Left renal pelvis (tissue), 4 donors: ENCODE data around the gene RGS5. TPM values are rescaled to one million over a fixed set of nuclear protein-coding genes. Genes with fewer than 3 reads are reported as not detected.
A peak's percentile ranks its signal among the peaks of the same experiment; 100 is the strongest.

Experiments
- DNase-seq, 4 donors: peaks; one replicate each; pipeline ENCODE4 v3.0.0-alpha.2; 2013; ENCODE audit warnings: low read depth in 4 of 4, low spot score in 3 of 4
- polyA plus RNA-seq, 4 donors: library from polyadenylated mRNA; unstranded; fragments of 120-200 nt; gene quantifications; one replicate each; pipeline ENCODE4 v1.2.1, GENCODE V29; 2013; ENCODE audit not compliant: insufficient read length in 4 of 4

The RGS5 gene
- polyA plus RNA-seq, 4 donors: 10.3 to 22.9 (median 18.9) TPM

DNA sequence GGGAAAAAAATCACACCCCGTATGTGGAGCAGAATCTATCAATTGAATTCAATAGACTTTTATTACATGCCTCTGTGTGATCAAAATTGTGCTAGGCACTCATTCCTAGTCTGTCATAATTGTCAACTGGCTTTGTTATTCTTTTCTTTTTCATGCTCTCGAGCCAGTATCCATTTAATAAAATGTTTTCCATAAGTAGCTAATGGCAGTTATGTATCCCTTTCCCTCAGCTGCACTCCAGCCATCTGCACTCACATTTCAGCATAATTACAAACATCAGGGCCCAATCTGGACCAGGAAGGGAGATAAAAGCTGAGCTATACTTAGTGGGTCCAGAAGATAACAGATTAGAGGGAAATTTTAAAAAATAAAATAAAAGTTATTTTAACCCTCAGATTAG lies 15.9 kb downstream of the RGS5 start:
- DNase-seq: no peak

DNA sequence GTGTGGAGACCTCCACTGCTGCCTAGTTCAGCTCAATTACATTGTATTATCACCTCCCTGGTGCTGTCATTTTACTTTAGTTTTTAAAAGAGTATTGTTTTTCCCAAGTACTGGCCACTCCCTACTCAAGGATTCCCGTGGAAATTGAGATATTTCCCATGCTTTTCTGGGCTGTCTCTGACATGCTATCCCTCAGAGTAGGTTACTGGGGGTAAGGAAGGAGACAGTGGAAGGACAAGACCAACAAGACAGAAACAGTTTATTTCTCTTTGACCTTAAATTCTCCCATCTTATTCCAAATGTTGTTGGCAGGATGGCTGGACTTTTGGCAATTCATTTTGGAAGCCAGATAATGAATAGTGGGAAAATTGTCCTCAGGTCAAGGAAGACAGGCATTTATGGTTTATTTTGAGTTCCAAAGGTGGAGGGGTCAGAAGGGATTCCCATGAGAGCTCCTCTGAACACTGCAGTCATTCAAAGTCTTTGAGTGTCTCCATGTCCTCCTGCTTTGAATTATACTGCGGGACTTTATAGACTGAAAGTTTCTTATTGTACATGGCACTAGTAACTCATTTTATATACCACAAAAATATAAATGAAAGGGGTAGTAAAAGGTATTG lies 20.3 kb downstream of the RGS5 start:
- no peak for DNase-seq

- DNase-seq: no peak
Observed at GRCh38 chr1:163178628-163179027, 24.1 kb downstream of the RGS5 start.

- no peak for DNase-seq
Observed at GRCh38 chr1:163176797-163177196, 25.9 kb downstream of the RGS5 start.

GRCh38 chr1:163174524-163175437 lies 27.9 kb downstream of the RGS5 start:
- DNase-seq: peak in 1 of 4 donors; percentile 33

- DNase-seq: no peak
Observed at GRCh38 chr1:163173121-163173520, 29.6 kb downstream of the RGS5 start.

GRCh38 chr1:163172596-163172995 lies 30.1 kb downstream of the RGS5 start:
- no peak for DNase-seq

GRCh38 chr1:163171826-163172225 lies 30.9 kb downstream of the RGS5 start:
- DNase-seq: no peak

GRCh38 chr1:163170975-163171676 lies 31.6 kb downstream of the RGS5 start:
- no peak for DNase-seq

DNA sequence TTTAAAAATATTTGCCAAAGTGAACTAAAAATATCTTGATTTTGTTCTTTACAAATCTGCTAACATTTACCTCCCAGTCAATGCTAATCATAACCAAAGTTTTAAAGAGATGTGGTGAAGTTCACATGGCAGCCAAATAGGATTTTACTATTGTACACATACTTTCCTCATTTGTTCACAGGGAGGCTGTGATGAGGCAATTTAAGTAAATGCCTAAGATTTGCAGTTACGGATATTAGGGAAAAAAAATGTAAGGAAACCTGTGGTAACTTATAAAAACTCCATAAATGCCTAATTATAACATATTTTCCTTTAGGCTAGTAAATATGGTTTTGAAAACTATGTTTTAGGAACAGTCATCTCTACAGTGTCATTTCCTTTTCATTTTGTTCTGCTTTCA lies 32.4 kb downstream of the RGS5 start:
- DNase-seq: no peak

- no peak for DNase-seq
Observed at GRCh38 chr1:163169553-163169952, 33.2 kb downstream of the RGS5 start.

GRCh38 chr1:163168053-163168452 lies 34.7 kb downstream of the RGS5 start:
- DNase-seq: no peak

- no peak for DNase-seq
Observed at GRCh38 chr1:163166886-163167555, 35.7 kb downstream of the RGS5 start.

DNA sequence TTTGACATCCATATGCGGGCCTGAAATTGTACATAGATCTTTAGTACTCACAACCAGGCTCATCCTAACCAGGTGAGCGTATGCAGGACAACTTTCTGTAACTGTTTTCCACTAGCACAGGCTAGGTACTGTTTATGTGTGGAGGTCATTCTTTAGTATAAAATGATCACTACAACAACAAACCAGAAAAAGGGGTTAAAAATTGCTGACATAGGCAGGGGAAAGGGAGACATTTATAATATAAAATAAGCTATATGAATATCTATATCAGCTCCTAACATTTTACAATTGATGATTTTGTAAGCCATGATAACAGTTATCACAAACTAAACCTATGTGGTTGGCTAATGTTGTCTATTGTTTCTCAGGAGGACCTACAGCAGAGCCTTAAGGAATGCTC lies 37.6 kb downstream of the RGS5 start:
- no peak for DNase-seq

GRCh38 chr1:163163881-163164582 lies 38.7 kb downstream of the RGS5 start:
- DNase-seq: no peak

DNA sequence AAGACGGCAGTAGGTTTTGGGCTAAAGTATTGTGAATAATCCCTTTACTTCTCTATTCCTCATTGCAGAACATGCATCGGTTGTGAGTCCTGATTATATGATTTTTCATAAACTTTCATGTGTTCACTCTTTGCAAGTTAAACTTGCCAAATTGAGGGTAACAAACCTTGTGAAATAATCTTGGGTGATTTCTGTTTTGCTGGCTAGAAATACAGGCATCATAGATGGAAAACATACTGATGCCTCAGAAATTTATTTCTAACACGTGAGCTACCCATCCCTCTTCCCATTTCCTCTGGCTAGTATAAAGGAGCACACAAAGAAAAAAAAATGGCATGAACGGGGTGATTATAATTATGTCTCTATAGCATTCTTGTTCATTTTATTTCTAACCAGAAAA lies 39.6 kb downstream of the RGS5 start:
- no peak for DNase-seq

GRCh38 chr1:163162381-163162914 lies 40.3 kb downstream of the RGS5 start:
- no peak for DNase-seq

DNA sequence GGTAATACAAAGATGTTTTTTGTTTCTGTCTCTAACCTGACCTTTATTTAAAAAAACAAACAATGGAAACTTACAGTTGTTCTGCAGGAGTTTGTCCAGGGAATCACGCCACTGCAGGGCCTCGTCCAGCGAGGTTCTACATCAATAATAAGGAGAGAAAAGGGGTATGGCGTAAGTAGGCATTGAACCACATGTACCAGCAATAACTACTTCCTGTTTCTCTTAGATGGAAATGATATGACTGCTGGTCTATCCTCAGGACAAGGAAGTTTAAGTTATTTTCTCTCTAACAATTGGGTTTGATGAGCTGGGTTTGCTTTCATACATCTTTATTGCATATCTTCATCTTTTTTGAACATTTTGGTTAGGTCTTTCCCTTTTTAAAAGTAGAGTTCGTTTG lies 40.9 kb downstream of the RGS5 start:
- no peak for DNase-seq

- DNase-seq: no peak
Observed at GRCh38 chr1:163161337-163161736, 41.4 kb downstream of the RGS5 start.

DNA sequence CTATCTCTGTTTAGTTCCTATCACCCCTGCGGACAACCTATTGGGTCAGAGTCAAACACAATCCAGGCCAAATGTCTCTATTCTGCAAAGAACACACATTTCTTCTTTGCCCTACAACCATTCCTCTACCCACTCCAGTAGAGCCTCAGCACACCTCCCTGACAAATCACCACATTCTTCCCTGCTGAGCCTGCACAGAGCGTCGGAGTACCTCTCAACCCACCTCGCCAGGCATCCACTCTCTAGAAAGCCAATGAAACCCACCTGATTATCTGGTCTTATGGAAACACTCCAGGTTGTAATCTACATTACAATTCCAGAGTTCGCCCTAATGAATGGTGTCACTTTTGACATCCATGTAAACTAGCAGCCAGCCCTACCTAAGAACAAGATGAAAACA lies 47.1 kb downstream of the RGS5 start:
- no peak for DNase-seq
